Fibroblast of mammary gland (primary cell): ENCODE results near the gene TAOK3.
A peak's percentile ranks its signal among the peaks of the same experiment; 100 is the strongest.

Experiments
- DNase-seq: peaks from one replicate; pipeline ENCODE4 v3.0.0-alpha.2; 2010; ENCODE audit warnings: low read depth
- H3K4me3 ChIP-seq: 2 replicates; pipeline ENCODE4 v1.5.1; 2011; ENCODE audit warnings: low read depth, mild to moderate bottlenecking, low read length, moderate library complexity; ENCODE audit not compliant: control insufficient read depth
- CTCF ChIP-seq: conservative IDR thresholded peaks from 2 replicates; pipeline ENCODE4 v1.5.1; 2011; ENCODE audit warnings: low read depth, low read length, inconsistent platforms; ENCODE audit not compliant: control insufficient read depth, insufficient read depth

Gene TAOK3

DNA sequence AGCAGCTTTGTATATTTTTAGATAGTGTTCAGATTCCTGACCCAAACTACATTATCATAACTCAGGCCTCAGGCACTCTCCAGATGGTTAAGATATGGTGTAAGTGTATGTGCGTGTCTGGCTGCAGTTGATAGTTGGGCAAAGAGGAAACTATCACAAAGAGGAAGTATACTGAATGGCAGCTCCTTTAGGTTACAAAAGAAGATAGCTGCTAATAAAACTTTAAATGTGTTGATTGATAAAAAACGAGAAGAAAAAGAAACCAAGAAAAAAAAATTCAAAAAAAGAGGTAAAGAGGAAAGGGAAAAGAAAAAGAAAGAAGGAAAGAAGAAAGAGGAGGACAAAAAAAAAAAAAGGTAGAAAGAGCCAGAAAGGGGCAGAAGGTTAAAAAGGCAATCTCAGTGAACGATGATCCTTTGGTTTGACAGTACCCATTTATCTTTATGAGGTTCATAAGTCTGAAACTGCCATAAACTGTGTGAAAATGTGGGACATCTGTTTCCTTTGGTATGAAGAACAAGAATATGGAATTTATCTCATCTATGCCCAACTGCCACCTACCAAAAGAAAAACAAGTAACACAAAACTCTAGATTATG is 42.2 kb downstream of the TAOK3 start:
- H3K4me3 ChIP-seq = no peak overlapping the region
- DNase-seq = no peak
- no peak for TF ChIP-seq CTCF

GRCh38 chr12:118328486-118329330 is 44.0 kb downstream of the TAOK3 start:
- no peak overlapping the region for H3K4me3 ChIP-seq
- no peak for DNase-seq
- no peak for TF ChIP-seq CTCF

- H3K4me3 ChIP-seq = no peak overlapping the region
- TF ChIP-seq CTCF = no peak
- peak; percentile 22 for DNase-seq
Measured at GRCh38 chr12:118327391-118327790, 45.3 kb downstream of the TAOK3 start.

GRCh38 chr12:118326991-118327390 is 45.7 kb downstream of the TAOK3 start:
- DNase-seq = peak; percentile 47
- TF ChIP-seq CTCF = no peak
- no peak overlapping the region for H3K4me3 ChIP-seq

- no peak for DNase-seq
- no peak overlapping the region for H3K4me3 ChIP-seq
- no peak for TF ChIP-seq CTCF
Measured at GRCh38 chr12:118325081-118325480, 47.6 kb downstream of the TAOK3 start.

GRCh38 chr12:118319627-118320026 is 53.1 kb downstream of the TAOK3 start:
- no peak overlapping the region for H3K4me3 ChIP-seq
- no peak for TF ChIP-seq CTCF
- DNase-seq = no peak
